KMS-11 (cell line): ENCODE data around the gene C3orf49.

ENCODE experiments used
- H2AFZ ChIP-seq: fragments of 200-600 bp; sonication (generic); 2 replicates; pipeline ENCODE4 v1.6.1; 2016; ENCODE audit warnings: antibody characterized with exemption, mixed run types, low read depth
- H3K27ac ChIP-seq: fragments of 200-600 bp; sonication (generic); 2 replicates; pipeline ENCODE4 v1.6.1; 2016; ENCODE audit warnings: mild to moderate bottlenecking, mixed run types
- H3K27me3 ChIP-seq: fragments of 200-600 bp; sonication (generic); 2 replicates; pipeline ENCODE4 v1.6.1; 2017; ENCODE audit warnings: mild to moderate bottlenecking, low read depth, mixed run types, moderate library complexity; ENCODE audit not compliant: insufficient read depth
- H3K36me3 ChIP-seq: fragments of 200-600 bp; sonication (generic); 2 replicates; pipeline ENCODE4 v1.6.1; 2017; ENCODE audit warnings: mild to moderate bottlenecking, mixed run types; ENCODE audit not compliant: insufficient read depth
- H3K4me1 ChIP-seq: fragments of 200-600 bp; sonication (generic); 2 replicates; pipeline ENCODE4 v1.6.1; 2016; ENCODE audit warnings: mild to moderate bottlenecking, low read depth, mixed run types; ENCODE audit not compliant: poor library complexity, severe bottlenecking
- H3K4me2 ChIP-seq: fragments of 200-600 bp; sonication (generic); 2 replicates; pipeline ENCODE4 v1.7.0; 2016; ENCODE audit warnings: mild to moderate bottlenecking, mixed run types
- H3K4me3 ChIP-seq: fragments of 200-600 bp; sonication (generic); IDR thresholded peaks from 2 replicates; pipeline ENCODE4 v1.6.1; 2017; ENCODE audit warnings: low read depth, low read length, mixed read lengths; ENCODE audit not compliant: insufficient read depth
- H3K79me2 ChIP-seq: fragments of 200-600 bp; sonication (generic); 2 replicates; pipeline ENCODE4 v1.6.1; 2016; ENCODE audit warnings: low read depth, mixed run types; ENCODE audit not compliant: insufficient read depth
- H3K9ac ChIP-seq: fragments of 200-600 bp; sonication (generic); 2 replicates; pipeline ENCODE4 v1.6.1; 2016; ENCODE audit warnings: mild to moderate bottlenecking, mixed run types
- H4K20me1 ChIP-seq: fragments of 200-600 bp; sonication (generic); 2 replicates; pipeline ENCODE4 v1.6.1; 2016; ENCODE audit warnings: mild to moderate bottlenecking, mixed run types; ENCODE audit not compliant: insufficient read depth
- TF ChIP-seq, protein P1 (sequence below): fragments of 200-600 bp; sonication (generic); conservative IDR thresholded peaks from 2 replicates; pipeline ENCODE4 v1.6.1; 2017; ENCODE audit warnings: low read depth, mild to moderate bottlenecking, antibody characterized with exemption, low read length, moderate library complexity, mixed read lengths

The C3orf49 gene

DNA sequence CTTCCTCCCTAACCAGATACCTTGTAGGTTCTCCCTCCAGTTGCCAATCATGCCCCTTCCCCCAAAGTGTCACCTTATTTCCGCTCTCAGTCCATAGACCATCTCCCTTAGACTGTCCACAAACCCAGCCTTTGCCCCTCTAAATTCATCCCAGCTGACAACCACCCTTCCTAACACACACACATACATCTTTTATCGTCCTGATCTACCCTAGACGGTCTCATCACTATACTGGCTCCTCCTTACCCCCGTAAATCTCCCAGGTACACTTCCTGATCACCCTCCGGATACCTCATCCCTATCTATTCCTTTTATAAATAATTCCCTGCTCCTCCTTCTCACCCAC lies 43.7 kb downstream of the C3orf49 start:
- Histone ChIP-seq H3K27me3 (no peaks in the 10 kb centered on the region), H2AFZ (peak overlapping the region; percentile 78; the same call in 1 of the 2 replicates), H3K79me2 (peaks cover 31% of the 10 kb centered on the region; the same call in 1 of the 2 replicates), H4K20me1 (no peaks in the 10 kb centered on the region), H3K4me2 (peak overlapping the region; percentile 73), H3K36me3 (no peaks in the 10 kb centered on the region), H3K9ac (peak overlapping the region; percentile 98), H3K27ac (peak overlapping the region; percentile 82; the same call in 1 of the 2 replicates), H3K4me1 (peaks cover 4% of the 10 kb centered on the region), H3K4me3 (no peak overlapping the region)
- TF ChIP-seq, protein P1, sequence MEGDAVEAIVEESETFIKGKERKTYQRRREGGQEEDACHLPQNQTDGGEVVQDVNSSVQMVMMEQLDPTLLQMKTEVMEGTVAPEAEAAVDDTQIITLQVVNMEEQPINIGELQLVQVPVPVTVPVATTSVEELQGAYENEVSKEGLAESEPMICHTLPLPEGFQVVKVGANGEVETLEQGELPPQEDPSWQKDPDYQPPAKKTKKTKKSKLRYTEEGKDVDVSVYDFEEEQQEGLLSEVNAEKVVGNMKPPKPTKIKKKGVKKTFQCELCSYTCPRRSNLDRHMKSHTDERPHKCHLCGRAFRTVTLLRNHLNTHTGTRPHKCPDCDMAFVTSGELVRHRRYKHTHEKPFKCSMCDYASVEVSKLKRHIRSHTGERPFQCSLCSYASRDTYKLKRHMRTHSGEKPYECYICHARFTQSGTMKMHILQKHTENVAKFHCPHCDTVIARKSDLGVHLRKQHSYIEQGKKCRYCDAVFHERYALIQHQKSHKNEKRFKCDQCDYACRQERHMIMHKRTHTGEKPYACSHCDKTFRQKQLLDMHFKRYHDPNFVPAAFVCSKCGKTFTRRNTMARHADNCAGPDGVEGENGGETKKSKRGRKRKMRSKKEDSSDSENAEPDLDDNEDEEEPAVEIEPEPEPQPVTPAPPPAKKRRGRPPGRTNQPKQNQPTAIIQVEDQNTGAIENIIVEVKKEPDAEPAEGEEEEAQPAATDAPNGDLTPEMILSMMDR, result no peak

DNA sequence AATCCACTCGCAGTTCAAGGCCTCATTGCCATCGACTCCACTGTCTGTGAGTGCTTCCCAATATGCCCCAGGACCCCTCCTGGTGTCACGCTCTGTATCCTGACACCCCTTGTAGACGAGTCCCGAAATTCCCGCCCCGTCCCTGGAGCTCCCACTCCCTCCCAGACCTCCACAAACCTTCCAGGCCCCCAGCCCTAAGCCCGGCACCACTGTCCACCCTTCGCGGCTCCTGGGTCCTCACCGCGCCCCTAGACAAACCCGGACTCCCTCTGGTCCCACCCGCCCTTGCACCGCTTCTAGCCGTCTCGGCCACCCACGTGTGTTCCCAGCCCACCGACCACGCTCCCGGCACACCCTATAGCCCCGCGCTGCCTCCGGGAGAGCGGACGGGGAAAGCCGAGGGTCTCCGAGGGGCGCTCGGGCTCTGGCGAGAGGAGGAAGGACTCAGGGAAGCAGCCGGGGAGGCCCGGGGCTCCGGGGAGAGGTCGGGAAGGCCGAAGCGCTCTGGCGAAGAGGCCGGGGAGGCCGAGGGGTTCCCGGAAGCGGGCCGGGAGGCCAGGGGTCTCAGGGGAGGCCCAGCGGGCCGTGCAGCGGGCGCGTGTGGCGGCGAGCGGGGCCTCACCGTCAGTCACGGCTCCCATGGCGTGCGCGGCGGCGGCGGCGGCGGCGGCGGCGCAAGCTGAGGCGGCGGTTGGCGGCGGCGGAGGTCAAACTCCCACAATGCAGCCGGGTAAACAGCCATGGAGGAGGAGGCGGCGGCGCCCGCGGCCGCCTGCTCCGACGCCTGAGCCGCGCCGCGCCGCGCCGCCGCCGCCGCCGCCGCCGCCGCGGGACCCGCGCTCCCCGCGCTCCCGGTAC lies 44.3 kb downstream of the C3orf49 start, which contains the start of the genes ATXN7 and THOC7:
Gene ATXN7 (plus strand): TSS at position 718 of the 858 bp plus-strand sequence. CDS start 48,732 bp downstream, outside the sequence.
Gene THOC7 (minus strand): TSS at position 656 of the 858 bp plus-strand sequence. CDS start 15 bp downstream, at position 641.
- Histone ChIP-seq H3K27me3 (no peaks in the 10 kb centered on the region), H3K4me1 (peaks cover 4% of the 10 kb centered on the region), H3K36me3 (no peaks in the 10 kb centered on the region), H2AFZ (peak within 1 kb of the TSS; percentile 78), H3K27ac (peak within 1 kb of the TSS; percentile 82), H3K4me2 (peak within 1 kb of the TSS; percentile 73), H3K79me2 (peaks cover 30% of the 10 kb centered on the region; the same call in 1 of the 2 replicates), H4K20me1 (no peaks in the 10 kb centered on the region), H3K9ac (peak within 1 kb of the TSS; percentile 98), H3K4me3 (peak within 1 kb of the TSS; percentile 39)
- TF ChIP-seq, protein P1, result no peak

DNA sequence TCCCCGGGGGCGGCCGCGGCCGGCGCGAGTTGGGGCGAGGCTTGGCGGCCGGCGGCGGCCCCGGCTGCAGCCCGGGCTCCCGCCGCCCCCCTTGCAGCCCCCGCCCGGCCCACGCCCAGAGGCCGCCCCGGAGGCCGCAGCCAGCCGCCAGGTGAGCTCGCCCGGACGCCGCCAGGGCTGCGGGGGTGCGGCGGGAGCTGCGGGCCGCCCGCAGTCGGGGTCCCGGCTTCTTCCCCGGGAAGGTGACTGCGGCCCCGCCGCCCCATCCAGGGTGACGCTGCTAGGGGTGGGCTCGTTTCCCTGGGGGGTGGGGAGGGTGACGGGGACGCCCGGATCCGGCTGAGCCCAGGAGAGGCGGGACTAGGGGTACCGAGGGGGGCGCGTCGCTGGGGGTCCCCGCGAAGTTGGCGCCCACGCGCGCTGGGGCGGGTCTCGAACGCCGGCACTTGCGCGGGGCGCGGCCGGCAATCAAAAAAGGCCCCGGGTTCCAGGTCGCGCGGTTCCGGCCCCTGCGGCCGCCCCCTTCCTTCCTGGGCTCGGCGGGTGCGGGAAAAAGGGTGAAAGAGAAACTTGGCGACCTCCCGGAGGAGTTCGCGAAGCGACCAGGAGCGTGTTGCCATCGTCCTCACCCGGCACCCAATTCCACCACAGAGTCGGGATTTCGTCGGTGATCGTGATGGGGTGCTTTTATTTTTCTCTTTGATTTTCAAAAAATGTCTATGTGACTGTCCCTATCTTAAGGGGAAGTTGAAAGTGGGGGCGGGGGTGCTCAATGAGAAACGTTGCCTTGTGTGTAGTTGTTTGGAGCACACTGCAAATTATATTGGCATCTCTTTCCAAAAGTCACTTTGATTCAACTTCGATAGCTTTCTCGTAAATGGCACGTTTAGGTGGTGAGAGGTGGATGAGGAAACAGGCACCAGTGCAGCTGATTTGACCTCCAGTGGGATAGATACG lies 45.2 kb downstream of the C3orf49 start:
- Histone ChIP-seq H4K20me1 (no peaks in the 10 kb centered on the region), H3K4me1 (peaks cover 4% of the 10 kb centered on the region), H3K27ac (peak overlapping the region; percentile 63), H3K36me3 (no peaks in the 10 kb centered on the region), H3K4me3 (peak overlapping the region; percentile 39), H3K4me2 (peak overlapping the region; percentile 73), H3K27me3 (no peaks in the 10 kb centered on the region), H3K9ac (peak overlapping the region; percentile 81), H2AFZ (peak overlapping the region; percentile 42; the same call in 1 of the 2 replicates), H3K79me2 (peaks cover 38% of the 10 kb centered on the region; the same call in 1 of the 2 replicates)
- TF ChIP-seq, protein P1, result no peak

DNA sequence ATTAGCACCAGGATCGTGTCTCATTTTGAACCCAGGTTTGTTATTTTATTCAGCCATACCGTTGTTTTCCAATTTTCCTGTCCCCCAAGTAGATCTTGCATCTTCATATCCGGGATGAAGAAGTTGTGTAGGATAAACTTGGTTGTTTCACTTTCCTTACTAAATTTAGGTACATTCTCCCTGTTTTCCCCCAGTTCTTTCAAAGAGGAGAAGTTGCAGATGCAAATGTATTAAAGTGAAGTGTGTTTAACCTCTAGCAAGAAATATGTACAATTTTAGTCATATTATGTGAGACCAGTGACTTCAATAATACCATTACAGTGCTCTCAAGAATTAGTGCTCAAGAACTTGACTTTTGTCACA lies 45.8 kb downstream of the C3orf49 start:
- TF ChIP-seq, protein P1, result no peak
- Histone ChIP-seq H4K20me1 (no peaks in the 10 kb centered on the region), H3K27me3 (no peaks in the 10 kb centered on the region), H3K9ac (peak overlapping the region; percentile 81), H3K27ac (peak overlapping the region; percentile 63), H3K4me3 (peak overlapping the region; percentile 39), H3K4me2 (peak overlapping the region; percentile 73), H3K36me3 (no peaks in the 10 kb centered on the region), H2AFZ (peak overlapping the region; percentile 42; the same call in 1 of the 2 replicates), H3K79me2 (peaks cover 38% of the 10 kb centered on the region; the same call in 1 of the 2 replicates), H3K4me1 (peaks cover 4% of the 10 kb centered on the region)
